Measurements from ENCODE around the gene FKBP6. TPM values are rescaled to one million over a fixed set of nuclear protein-coding genes. Genes with fewer than 3 reads are reported as not detected.

FKBP6 gene
- total and polyA plus RNA-seq, 2 donors (not counting 1 experiment from before 2014, with no cell fraction given): not detected

GRCh38 chr7:73363225-73364005 lies 35.5 kb downstream of the FKBP6 start:
- peaks cover 4% of the 10 kb centered on the region for H3K27me3 ChIP-seq (ENCODE audit: control insufficient read depth, insufficient read depth, low read length)
- H3K9ac ChIP-seq (ENCODE audit: insufficient read depth, low read length): no peak overlapping the region
- H3K9me3 ChIP-seq (ENCODE audit: control insufficient read depth, insufficient read depth, low read depth, low read length): no peaks in the 10 kb centered on the region
- no peak for DNase-seq (ENCODE audit: low read depth in 2 of 2)
- H3K36me3 ChIP-seq (ENCODE audit: control insufficient read depth, insufficient read depth, low read length): no peaks in the 10 kb centered on the region
- H4K20me1 ChIP-seq (ENCODE audit: control insufficient read depth, extremely low read depth, insufficient read depth, low read length): no peaks in the 10 kb centered on the region
- no peak overlapping the region for H3K4me3 ChIP-seq (replicated peaks in 1 of 4; ENCODE audit: control extremely low read depth in 1 of 4, insufficient read depth in 1 of 4, low read depth in 3 of 4, low read length in 4 of 4)
- TF ChIP-seq CTCF (conservative IDR thresholded peaks at IDR 0.05 in 1 of 2, IDR thresholded peaks at IDR 0.05 in 1 of 2; ENCODE audit: low read depth in 1 of 2, low read length in 2 of 2) (no peak), EZH2 (IDR thresholded peaks at IDR 0.05; ENCODE audit: low read length, missing control alignments) (peak; percentile 23)
- H2AFZ ChIP-seq (ENCODE audit: low read length): no peak overlapping the region
- no peaks in the 10 kb centered on the region for H3K79me2 ChIP-seq (ENCODE audit: control insufficient read depth, insufficient read depth, low read length)
- no peaks in the 10 kb centered on the region for H3K4me1 ChIP-seq (ENCODE audit: control insufficient read depth, extremely low read depth, insufficient read depth, low read length)
- H3K27ac ChIP-seq (ENCODE audit: insufficient read depth, low read length): no peak overlapping the region
- H3K4me2 ChIP-seq (ENCODE audit: extremely low read depth, insufficient read depth, low read length): no peak overlapping the region

GRCh38 chr7:73364006-73364728 lies 36.2 kb downstream of the FKBP6 start:
- H3K27me3 ChIP-seq (ENCODE audit: control insufficient read depth, insufficient read depth, low read length): peaks cover 4% of the 10 kb centered on the region
- no peak overlapping the region for H2AFZ ChIP-seq (ENCODE audit: low read length)
- H4K20me1 ChIP-seq (ENCODE audit: control insufficient read depth, extremely low read depth, insufficient read depth, low read length): no peaks in the 10 kb centered on the region
- no peak overlapping the region for H3K4me2 ChIP-seq (ENCODE audit: extremely low read depth, insufficient read depth, low read length)
- H3K27ac ChIP-seq (ENCODE audit: insufficient read depth, low read length): no peak overlapping the region
- no peaks in the 10 kb centered on the region for H3K9me3 ChIP-seq (ENCODE audit: control insufficient read depth, insufficient read depth, low read depth, low read length)
- no peaks in the 10 kb centered on the region for H3K36me3 ChIP-seq (ENCODE audit: control insufficient read depth, insufficient read depth, low read length)
- H3K4me1 ChIP-seq (ENCODE audit: control insufficient read depth, extremely low read depth, insufficient read depth, low read length): no peaks in the 10 kb centered on the region
- TF ChIP-seq EZH2 (IDR thresholded peaks at IDR 0.05; ENCODE audit: low read length, missing control alignments): no peak
- no peak for TF ChIP-seq CTCF (conservative IDR thresholded peaks at IDR 0.05 in 1 of 2, IDR thresholded peaks at IDR 0.05 in 1 of 2; ENCODE audit: low read depth in 1 of 2, low read length in 2 of 2)
- no peak for DNase-seq (ENCODE audit: low read depth in 2 of 2)
- no peaks in the 10 kb centered on the region for H3K79me2 ChIP-seq (ENCODE audit: control insufficient read depth, insufficient read depth, low read length)
- H3K4me3 ChIP-seq (replicated peaks in 1 of 4; ENCODE audit: control extremely low read depth in 1 of 4, insufficient read depth in 1 of 4, low read depth in 3 of 4, low read length in 4 of 4): no peak overlapping the region
- no peak overlapping the region for H3K9ac ChIP-seq (ENCODE audit: insufficient read depth, low read length)

GRCh38 chr7:73366127-73366526 lies 38.2 kb downstream of the FKBP6 start:
- no peaks in the 10 kb centered on the region for H4K20me1 ChIP-seq (ENCODE audit: control insufficient read depth, extremely low read depth, insufficient read depth, low read length)
- no peaks in the 10 kb centered on the region for H3K79me2 ChIP-seq (ENCODE audit: control insufficient read depth, insufficient read depth, low read length)
- no peak for TF ChIP-seq CTCF (conservative IDR thresholded peaks at IDR 0.05 in 1 of 2, IDR thresholded peaks at IDR 0.05 in 1 of 2; ENCODE audit: low read depth in 1 of 2, low read length in 2 of 2)
- TF ChIP-seq EZH2 (IDR thresholded peaks at IDR 0.05; ENCODE audit: low read length, missing control alignments): no peak
- no peak overlapping the region for H3K4me2 ChIP-seq (ENCODE audit: extremely low read depth, insufficient read depth, low read length)
- H3K9ac ChIP-seq (ENCODE audit: insufficient read depth, low read length): no peak overlapping the region
- DNase-seq (ENCODE audit: low read depth in 2 of 2): no peak
- no peaks in the 10 kb centered on the region for H3K4me1 ChIP-seq (ENCODE audit: control insufficient read depth, extremely low read depth, insufficient read depth, low read length)
- H3K27me3 ChIP-seq (ENCODE audit: control insufficient read depth, insufficient read depth, low read length): peaks cover 4% of the 10 kb centered on the region
- H2AFZ ChIP-seq (ENCODE audit: low read length): no peak overlapping the region
- no peaks in the 10 kb centered on the region for H3K36me3 ChIP-seq (ENCODE audit: control insufficient read depth, insufficient read depth, low read length)
- no peaks in the 10 kb centered on the region for H3K9me3 ChIP-seq (ENCODE audit: control insufficient read depth, insufficient read depth, low read depth, low read length)
- no peak overlapping the region for H3K27ac ChIP-seq (ENCODE audit: insufficient read depth, low read length)
- H3K4me3 ChIP-seq (replicated peaks in 1 of 4; ENCODE audit: control extremely low read depth in 1 of 4, insufficient read depth in 1 of 4, low read depth in 3 of 4, low read length in 4 of 4): no peak overlapping the region
